B cell (primary cell): Measurements from ENCODE around the gene RTTN. TPM values are rescaled to one million over a fixed set of nuclear protein-coding genes. Genes with fewer than 3 reads are reported as not detected.

Experiments
- ATAC-seq: fragments of 200-7000 bp; cut with Tn5 transposase; one replicate; pipeline ENCODE4 v1.10.0; 2021; ENCODE audit warnings: low read depth, mild to moderate bottlenecking, moderate number of reproducible peaks, moderate library complexity
- CTCF ChIA-PET: fragments of 350-600 bp; sonication (Branson Sonifier 250); formaldehyde crosslinking; loops from one replicate; lab custom pipeline; 2021; ENCODE audit warnings: antibody characterized with exemption, inconsistent platforms; lab: Charles Lee
- POLR2A ChIA-PET: fragments of 350-600 bp; sonication (Branson Sonifier 250); formaldehyde crosslinking; loops from one replicate; lab custom pipeline; 2021; ENCODE audit warnings: antibody characterized with exemption; lab: Charles Lee
- DNase-seq: peaks from one replicate; pipeline ENCODE4 v3.0.0; 2013
- H2AFZ ChIP-seq: 2 replicates; pipeline ENCODE4 v1.6.1; 2012; ENCODE audit warnings: mild to moderate bottlenecking, low read depth, low read length; ENCODE audit not compliant: insufficient read depth, poor library complexity, severe bottlenecking
- H3K27ac ChIP-seq, 2 donors: 1 replicate in 1 of 2; 2 replicates in 1 of 2; pipeline ENCODE4 v1.5.1; 2012 to 2013; ENCODE audit warnings: low read length in 2 of 2, mild to moderate bottlenecking in 2 of 2, moderate library complexity in 1 of 2
- H3K27me3 ChIP-seq, 4 experiments: fragments of 200-600 bp in 1 of 4; sonication (generic) in 1 of 4; replicated peaks in 1 of 4; 1 replicate in 2 of 4; 2 replicates in 2 of 4; pipeline versions ENCODE4 v1.6.1 to v1.7.0; 2013 to 2016; ENCODE audit warnings: low read length in 3 of 4, mild to moderate bottlenecking in 2 of 4, mixed read lengths in 1 of 4, moderate library complexity in 1 of 4; ENCODE audit not compliant: insufficient read depth in 4 of 4, control insufficient read depth in 3 of 4; ENCODE audit errors: control extremely low read depth in 1 of 4
- H3K36me3 ChIP-seq, 2 experiments: replicated peaks in 1 of 2; 1 replicate in 1 of 2; 2 replicates in 1 of 2; pipeline versions ENCODE4 v1.6.1 to v1.7.1; 2013; ENCODE audit warnings: low read length in 1 of 2; ENCODE audit not compliant: insufficient read depth in 2 of 2, control insufficient read depth in 1 of 2; ENCODE audit errors: control extremely low read depth in 1 of 2, extremely low read depth in 1 of 2
- H3K4me1 ChIP-seq, 2 donors: fragments of 200-600 bp in 1 of 2; sonication (generic) in 1 of 2; 1 replicate in 1 of 2; 2 replicates in 1 of 2; pipeline versions ENCODE4 v1.5.1 to v1.6.1; 2013 to 2017; ENCODE audit warnings: low read length in 2 of 2; ENCODE audit not compliant: control insufficient read depth in 2 of 2, insufficient read depth in 2 of 2
- H3K4me2 ChIP-seq: replicated peaks from 2 replicates; pipeline ENCODE3; 2012; ENCODE audit warnings: mild to moderate bottlenecking, low read depth, low read length; ENCODE audit not compliant: poor library complexity, severe bottlenecking
- H3K4me3 ChIP-seq, 5 experiments: fragments of 200-600 bp in 1 of 5; sonication (generic) in 1 of 5; 1 replicate in 3 of 5; 2 replicates in 2 of 5; pipeline versions ENCODE4 v1.5.1 to v1.7.0; 2011 to 2016; ENCODE audit warnings: low read length in 4 of 5, mild to moderate bottlenecking in 4 of 5, low read depth in 2 of 5, control low read depth in 1 of 5, moderate library complexity in 1 of 5; ENCODE audit not compliant: insufficient read depth in 1 of 5; ENCODE audit errors: control extremely low read depth in 1 of 5, extremely low read depth in 1 of 5
- H3K79me2 ChIP-seq: fragments of 200-600 bp; sonication (generic); one replicate; pipeline ENCODE4 v1.6.0; 2016; ENCODE audit warnings: low read length; ENCODE audit not compliant: control insufficient read depth, insufficient read depth
- H3K9ac ChIP-seq: fragments of 200-600 bp; sonication (generic); 2 replicates; pipeline ENCODE4 v1.6.1; 2017; ENCODE audit warnings: mild to moderate bottlenecking, low read length, moderate library complexity
- H3K9me3 ChIP-seq, 3 donors: one replicate each; pipeline versions ENCODE4 v1.6.1 to v1.7.1; 2013; ENCODE audit warnings: low read length in 2 of 3; ENCODE audit not compliant: control insufficient read depth in 2 of 3, insufficient read depth in 1 of 3; ENCODE audit errors: control extremely low read depth in 1 of 3
- H4K20me1 ChIP-seq: 2 replicates; pipeline ENCODE4 v1.6.0; 2012; ENCODE audit warnings: mild to moderate bottlenecking, low read length; ENCODE audit not compliant: insufficient read depth, control insufficient read depth, poor library complexity, severe bottlenecking
- H3K27ac Mint-ChIP-seq: one replicate; pipeline ENCODE4 v1.8.0; 2021; ENCODE audit warnings: mixed read lengths
- H3K27me3 Mint-ChIP-seq: one replicate; pipeline ENCODE4 v1.8.0; 2021; ENCODE audit warnings: mixed read lengths
- H3K4me1 Mint-ChIP-seq: one replicate; pipeline ENCODE4 v1.8.0; 2021; ENCODE audit warnings: mixed read lengths
- H3K4me3 Mint-ChIP-seq: one replicate; pipeline ENCODE4 v1.8.0; 2021; ENCODE audit warnings: mixed read lengths
- H3K9me3 Mint-ChIP-seq: one replicate; pipeline ENCODE4 v1.8.0; 2022; ENCODE audit warnings: mixed read lengths; ENCODE audit not compliant: insufficient read depth
- CTCF ChIP-seq: fragments of 200-600 bp; IDR thresholded peaks from one replicate; pipeline ENCODE4 v1.8.0; 2022; ENCODE audit warnings: antibody characterized with exemption, mild to moderate bottlenecking
- EZH2 ChIP-seq: IDR thresholded peaks from 2 replicates; pipeline ENCODE4 v1.6.1; 2012; ENCODE audit warnings: borderline replicate concordance, low read depth, mild to moderate bottlenecking, moderate library complexity, low read length; ENCODE audit not compliant: insufficient read depth, poor library complexity, severe bottlenecking
- WGBS: methylation state at CpG from one replicate; pipeline ENCODE4 v1.1.5; 2013; ENCODE audit warnings: missing lambda C conversion rate; ENCODE audit not compliant: insufficient coverage; 5-methylcytosine and 5-hydroxymethylcytosine counted together
- intact Hi-C: fragments of 100-400 bp; cut with micrococcal nuclease; formaldehyde crosslinking; loops from one replicate; pipeline ENCODE4 v1.10.0; 2022
- polyA plus RNA-seq: library from polyadenylated mRNA; depleted of rRNA; stranded (reverse); fragments of >200 nt; gene quantifications from 2 replicates; pipeline ENCODE4 v1.2.3, GENCODE V29; 2012
- total RNA-seq, 2 donors: library from RNA; stranded (reverse); fragments of 120-200 nt in 1 of 2; gene quantifications; 1 replicate in 1 of 2; 2 replicates in 1 of 2; pipeline versions ENCODE4 v1.2.3 to v1.2.4, GENCODE V29; 2013 to 2022

RTTN gene
- total and polyA plus RNA-seq, 2 donors (not counting 1 experiment from before 2014, with no cell fraction given): 10.0 to 41.2 TPM

DNA sequence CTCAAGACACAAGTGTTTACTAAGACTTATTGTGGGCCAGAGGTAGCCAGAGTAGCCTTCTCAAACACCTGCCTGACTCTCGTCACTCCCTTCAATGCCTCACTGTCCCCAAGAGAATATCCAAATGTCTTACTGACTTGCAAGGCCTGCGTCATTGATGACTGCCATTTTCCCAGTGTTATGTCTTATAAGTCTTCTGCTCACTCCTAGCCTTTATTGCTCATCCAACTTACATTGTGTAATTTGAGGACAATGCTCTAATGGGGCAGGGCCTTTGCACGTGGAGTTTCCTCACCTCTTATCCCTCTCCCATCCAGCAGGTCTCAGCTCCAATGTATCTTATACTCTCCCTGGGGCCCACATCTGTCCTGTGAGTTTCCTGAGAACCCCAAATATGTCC is 247.7 kb downstream of the RTTN start:
- no peaks in the 10 kb centered on the region for H3K9me3 ChIP-seq
- intact Hi-C loops: no loop called here
- H3K4me1 ChIP-seq: peaks cover 10 to 28% of the 10 kb centered on the region in 2 donors
- H3K36me3 ChIP-seq: no peaks in the 10 kb centered on the region
- H3K27me3 Mint-ChIP-seq: no peaks in the 10 kb centered on the region
- TF ChIP-seq EZH2 (no peak), CTCF (no peak)
- no peak overlapping the region for H3K27ac ChIP-seq
- no peak overlapping the region for H3K4me3 ChIP-seq
- H3K4me3 Mint-ChIP-seq: no peak overlapping the region
- no peak overlapping the region for H2AFZ ChIP-seq
- no peaks in the 10 kb centered on the region for H3K79me2 ChIP-seq
- H3K9me3 Mint-ChIP-seq: peaks cover 3% of the 10 kb centered on the region
- 100% methylated on average over 2 of the region's 3 CpGs for whole genome bisulfite sequencing
- no peak overlapping the region for H3K4me2 ChIP-seq
- CTCF ChIA-PET: no interaction called here
- no peak overlapping the region for H3K27ac Mint-ChIP-seq
- H3K9ac ChIP-seq: no peak overlapping the region
- H4K20me1 ChIP-seq: no peaks in the 10 kb centered on the region
- DNase-seq: no peak
- H3K27me3 ChIP-seq: no peaks in the 10 kb centered on the region
- ATAC-seq: no peak
- POLR2A ChIA-PET: no interaction called here
- H3K4me1 Mint-ChIP-seq: peaks cover 10% of the 10 kb centered on the region

GRCh38 chr18:69956665-69957620 is 248.5 kb downstream of the RTTN start:
- Histone ChIP-seq H3K4me1 (peaks cover 10 to 28% of the 10 kb centered on the region in 2 donors), H3K4me3 (no peak overlapping the region), H3K36me3 (no peaks in the 10 kb centered on the region), H3K4me2 (peak overlapping the region; percentile 6), H3K27me3 (no peaks in the 10 kb centered on the region), H3K9me3 (no peaks in the 10 kb centered on the region), H3K79me2 (no peaks in the 10 kb centered on the region), H2AFZ (peak overlapping the region; percentile 25), H3K9ac (no peak overlapping the region), H4K20me1 (no peaks in the 10 kb centered on the region), H3K27ac (peak overlapping the region in 1 of 2 donors; percentile 13)
- no peak overlapping the region for H3K27ac Mint-ChIP-seq
- H3K4me1 Mint-ChIP-seq: peaks cover 10% of the 10 kb centered on the region
- no peak overlapping the region for H3K4me3 Mint-ChIP-seq
- intact Hi-C loops: no loop called here
- WGBS: 75% methylated on average over 19 of the region's 20 CpGs
- DNase-seq (no peak), ATAC-seq (no peak)
- POLR2A ChIA-PET: no interaction called here
- peaks cover 3% of the 10 kb centered on the region for H3K9me3 Mint-ChIP-seq
- no peaks in the 10 kb centered on the region for H3K27me3 Mint-ChIP-seq
- no peak for TF ChIP-seq CTCF
- TF ChIP-seq EZH2: no peak
- CTCF ChIA-PET: no interaction called here
